C4-2B (cell line): ENCODE results near the gene USP48.

Experiments
- CTCF ChIP-seq: fragments of 450-650 bp; conservative IDR thresholded peaks from 2 replicates; pipeline ENCODE4 v1.5.1; 2017; ENCODE audit warnings: mild to moderate bottlenecking
- ZFX ChIP-seq: fragments of 450-650 bp; IDR thresholded peaks from 2 replicates; pipeline ENCODE4 v1.6.1; 2017

- TF ChIP-seq CTCF (no peak), ZFX (no peak)
These were observed 57.1 kb downstream of the USP48 start for GRCh38 chr1:21725748-21726392.
